Progenitor cell of endocrine pancreas (in vitro differentiated cells): ENCODE measurements around the gene SOX12. TPM values are rescaled to one million over a fixed set of nuclear protein-coding genes. Genes with fewer than 3 reads are reported as not detected.

Experiments used
- DNase-seq: peaks from one replicate; pipeline ENCODE4 v3.0.0; 2021; ENCODE audit warnings: low spot score; ENCODE audit not compliant: unreplicated experiment
- H3K27ac Mint-ChIP-seq: 2 replicates; pipeline ENCODE4 v1.8.0; 2021; ENCODE audit warnings: mild to moderate bottlenecking, moderate library complexity, mixed read lengths
- H3K27me3 Mint-ChIP-seq: 2 replicates; pipeline ENCODE4 v1.8.0; 2021; ENCODE audit warnings: mixed read lengths
- H3K36me3 Mint-ChIP-seq: 2 replicates; pipeline ENCODE4 v1.8.0; 2022; ENCODE audit warnings: mixed read lengths; ENCODE audit not compliant: insufficient read depth
- H3K4me1 Mint-ChIP-seq: 2 replicates; pipeline ENCODE4 v1.8.0; 2021; ENCODE audit warnings: low read depth, mixed read lengths
- H3K4me3 Mint-ChIP-seq: 2 replicates; pipeline ENCODE4 v1.8.0; 2021; ENCODE audit warnings: low read depth, mild to moderate bottlenecking, moderate library complexity, mixed read lengths
- H3K9me3 Mint-ChIP-seq: 2 replicates; pipeline ENCODE4 v1.8.0; 2021; ENCODE audit warnings: low read depth, mixed read lengths
- total RNA-seq: library from RNA; stranded (reverse); gene quantifications from 2 replicates; pipeline ENCODE4 v1.2.1, GENCODE V29; 2021
- TF ChIP-seq, protein P1 (sequence below): fragments of 200-600 bp; sonication (generic); IDR thresholded peaks from one replicate; pipeline ENCODE4 v1.5.0; 2021; ENCODE audit warnings: antibody characterized with exemption, mild to moderate bottlenecking; ENCODE audit not compliant: unreplicated experiment

SOX12 gene
- total RNA-seq, 1 donor from 2014 or later = 59.0 TPM

DNA sequence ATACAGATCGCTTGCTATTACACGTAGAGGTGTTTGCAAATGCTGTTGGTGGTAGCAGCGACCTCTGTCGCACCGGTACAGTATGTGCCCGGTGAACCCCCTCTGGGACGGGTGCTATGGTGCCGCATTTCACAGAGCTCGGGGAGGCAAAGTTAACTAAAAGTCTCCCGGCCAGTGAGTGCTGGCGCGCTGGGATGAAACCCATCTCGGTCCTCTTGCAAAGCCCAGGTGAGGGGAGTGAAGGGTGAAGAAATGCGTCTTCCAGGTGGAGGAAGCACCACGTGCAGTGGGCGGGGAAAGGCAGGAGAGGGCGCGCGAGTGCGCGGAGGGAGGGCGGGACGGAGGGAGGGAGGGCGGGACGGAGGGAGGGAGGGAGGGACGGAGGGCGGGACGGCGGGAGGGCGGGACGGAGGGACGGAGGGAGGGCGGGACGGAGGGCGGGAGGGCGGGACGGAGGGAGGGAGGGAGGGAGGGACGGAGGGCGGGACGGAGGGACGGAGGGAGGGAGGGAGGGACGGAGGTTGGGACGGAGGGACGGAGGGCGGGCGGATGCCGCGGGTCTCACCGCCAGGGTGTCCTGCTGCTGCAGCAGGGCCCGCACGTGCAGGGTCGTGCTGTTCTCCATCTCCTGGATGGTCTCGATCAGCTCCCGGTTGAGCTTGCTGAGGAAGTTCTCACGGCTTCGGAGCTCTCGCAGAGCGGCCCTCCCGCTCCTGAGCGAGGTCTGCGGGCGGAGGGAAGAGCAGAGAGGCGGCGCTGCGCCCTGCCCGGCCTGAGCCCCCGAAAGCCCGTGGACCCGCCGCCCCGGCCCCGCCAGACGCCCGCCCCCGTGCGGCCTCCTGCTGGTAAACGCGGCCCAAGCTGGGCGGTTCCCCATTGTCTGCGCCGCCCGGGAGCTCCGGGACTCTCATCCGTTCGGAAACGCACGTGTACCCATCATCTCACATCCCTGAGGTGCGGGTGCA lies 46.5 kb upstream of the SOX12 start:
- DNase-seq = no peak
- H3K9me3 Mint-ChIP-seq = no peaks in the 10 kb centered on the region
- H3K27ac Mint-ChIP-seq = no peak overlapping the region
- H3K4me3 Mint-ChIP-seq = no peak overlapping the region
- H3K36me3 Mint-ChIP-seq = peaks cover 37% of the 10 kb centered on the region
- no peaks in the 10 kb centered on the region for H3K4me1 Mint-ChIP-seq
- no peaks in the 10 kb centered on the region for H3K27me3 Mint-ChIP-seq
- TF ChIP-seq, protein P1, sequence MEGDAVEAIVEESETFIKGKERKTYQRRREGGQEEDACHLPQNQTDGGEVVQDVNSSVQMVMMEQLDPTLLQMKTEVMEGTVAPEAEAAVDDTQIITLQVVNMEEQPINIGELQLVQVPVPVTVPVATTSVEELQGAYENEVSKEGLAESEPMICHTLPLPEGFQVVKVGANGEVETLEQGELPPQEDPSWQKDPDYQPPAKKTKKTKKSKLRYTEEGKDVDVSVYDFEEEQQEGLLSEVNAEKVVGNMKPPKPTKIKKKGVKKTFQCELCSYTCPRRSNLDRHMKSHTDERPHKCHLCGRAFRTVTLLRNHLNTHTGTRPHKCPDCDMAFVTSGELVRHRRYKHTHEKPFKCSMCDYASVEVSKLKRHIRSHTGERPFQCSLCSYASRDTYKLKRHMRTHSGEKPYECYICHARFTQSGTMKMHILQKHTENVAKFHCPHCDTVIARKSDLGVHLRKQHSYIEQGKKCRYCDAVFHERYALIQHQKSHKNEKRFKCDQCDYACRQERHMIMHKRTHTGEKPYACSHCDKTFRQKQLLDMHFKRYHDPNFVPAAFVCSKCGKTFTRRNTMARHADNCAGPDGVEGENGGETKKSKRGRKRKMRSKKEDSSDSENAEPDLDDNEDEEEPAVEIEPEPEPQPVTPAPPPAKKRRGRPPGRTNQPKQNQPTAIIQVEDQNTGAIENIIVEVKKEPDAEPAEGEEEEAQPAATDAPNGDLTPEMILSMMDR = no peak

DNA sequence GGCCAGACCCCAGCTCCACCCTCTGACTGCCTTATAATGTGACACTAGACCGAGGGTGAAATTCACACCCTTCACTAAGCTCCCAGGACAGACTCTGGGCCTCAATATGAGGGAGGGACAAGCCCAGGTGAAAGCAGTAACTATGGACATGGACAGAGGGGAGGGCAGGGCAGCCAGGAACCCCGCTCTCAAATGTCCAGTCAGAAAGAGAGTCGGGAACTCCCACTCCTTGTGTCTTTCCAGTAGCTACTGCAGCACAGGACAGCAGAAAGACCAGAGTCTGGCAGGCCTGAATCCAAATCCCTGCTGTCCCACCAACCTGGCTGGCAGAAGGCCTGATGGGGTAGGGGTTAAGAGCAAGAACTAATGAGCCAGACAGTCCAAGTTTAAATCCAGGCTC lies 41.2 kb upstream of the SOX12 start:
- H3K36me3 Mint-ChIP-seq = peaks cover 22% of the 10 kb centered on the region
- H3K9me3 Mint-ChIP-seq = no peaks in the 10 kb centered on the region
- no peak overlapping the region for H3K27ac Mint-ChIP-seq
- TF ChIP-seq, protein P1 = no peak
- no peak for DNase-seq
- peaks cover 5% of the 10 kb centered on the region for H3K4me1 Mint-ChIP-seq
- H3K27me3 Mint-ChIP-seq = no peaks in the 10 kb centered on the region
- H3K4me3 Mint-ChIP-seq = no peak overlapping the region

DNA sequence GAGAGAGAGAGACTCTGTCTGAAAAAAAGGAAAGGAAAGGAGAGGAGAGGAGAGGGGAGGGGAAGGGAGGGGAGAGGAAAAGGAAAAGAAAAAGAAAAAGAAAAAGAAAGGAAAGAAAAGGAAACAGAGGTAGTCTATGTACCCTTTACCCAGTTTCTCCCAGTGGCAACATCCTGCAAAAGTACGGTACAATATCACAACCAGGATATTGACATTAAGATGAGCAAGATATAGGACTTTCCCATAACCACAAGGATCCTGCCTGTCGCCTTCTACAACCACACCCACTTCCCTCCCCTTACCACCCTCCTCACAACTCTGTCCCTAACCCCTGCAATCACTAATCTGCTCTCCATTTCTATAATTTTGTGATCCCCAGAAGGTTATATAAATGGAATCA lies 38.8 kb upstream of the SOX12 start:
- Mint-ChIP-seq H3K4me3 (no peak overlapping the region), H3K36me3 (peaks cover 16% of the 10 kb centered on the region), H3K27ac (no peak overlapping the region), H3K27me3 (no peaks in the 10 kb centered on the region), H3K4me1 (peaks cover 6% of the 10 kb centered on the region), H3K9me3 (no peaks in the 10 kb centered on the region)
- no peak for DNase-seq
- TF ChIP-seq, protein P1 = no peak

DNA sequence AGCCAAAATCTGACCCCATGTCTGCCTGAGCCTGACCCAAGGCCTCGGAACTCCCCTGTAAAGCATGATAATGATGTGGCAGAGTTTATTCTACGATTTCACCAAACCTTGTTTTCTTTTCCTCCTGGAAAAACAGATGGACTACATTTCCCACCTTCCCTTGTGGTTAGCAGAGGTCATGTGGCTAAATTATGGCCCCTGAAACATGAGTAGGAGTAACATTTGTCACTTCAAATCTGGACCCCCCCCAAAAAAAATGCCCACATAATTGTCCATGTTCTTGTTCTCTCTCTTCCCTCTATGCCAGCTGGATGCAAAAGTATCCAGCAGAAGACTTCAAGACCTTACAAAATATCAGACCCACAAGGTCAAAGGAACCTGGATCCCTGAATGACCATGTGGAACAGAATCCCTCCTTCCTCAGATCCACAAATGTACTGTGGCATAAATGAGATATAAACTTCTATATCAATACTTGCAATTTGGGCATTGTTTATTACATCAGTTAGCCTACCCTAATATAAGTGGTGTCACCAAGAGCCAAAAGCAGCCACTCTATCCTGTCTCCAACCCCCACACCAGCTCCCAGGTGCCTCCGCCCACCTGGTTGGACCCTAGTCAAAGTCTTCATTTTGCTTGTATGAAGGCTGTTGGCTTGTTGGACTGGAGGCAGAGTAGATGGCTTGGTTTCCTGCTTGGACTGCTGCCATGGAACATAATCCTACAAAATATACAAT lies 36.2 kb upstream of the SOX12 start:
- Mint-ChIP-seq H3K36me3 (peaks cover 12% of the 10 kb centered on the region), H3K4me1 (peaks cover 6% of the 10 kb centered on the region), H3K9me3 (no peaks in the 10 kb centered on the region), H3K27me3 (no peaks in the 10 kb centered on the region), H3K27ac (no peak overlapping the region), H3K4me3 (peak overlapping the region; percentile 59)
- no peak for DNase-seq
- TF ChIP-seq, protein P1 = no peak

DNA sequence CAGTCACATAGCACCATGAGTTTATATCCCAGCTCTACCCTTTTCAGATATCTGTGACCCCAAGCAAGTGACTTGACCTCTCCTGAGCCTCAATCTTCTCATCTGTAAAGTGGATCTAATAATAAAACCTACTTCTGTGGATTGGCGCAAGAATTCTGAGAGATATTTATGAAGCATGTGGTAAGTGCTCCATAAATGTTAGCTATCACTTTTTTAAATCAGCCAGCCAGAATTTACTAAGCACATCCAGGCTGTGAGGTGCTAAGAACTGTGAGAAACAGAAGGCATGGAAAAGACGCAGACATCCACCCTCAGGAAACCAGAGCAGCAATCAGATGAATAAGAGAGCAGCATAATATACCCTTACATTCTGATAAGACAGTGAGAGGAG lies 35.7 kb upstream of the SOX12 start:
- H3K36me3 Mint-ChIP-seq = peaks cover 12% of the 10 kb centered on the region
- no peaks in the 10 kb centered on the region for H3K9me3 Mint-ChIP-seq
- peaks cover 6% of the 10 kb centered on the region for H3K4me1 Mint-ChIP-seq
- H3K4me3 Mint-ChIP-seq = no peak overlapping the region
- H3K27me3 Mint-ChIP-seq = no peaks in the 10 kb centered on the region
- TF ChIP-seq, protein P1 = no peak
- H3K27ac Mint-ChIP-seq = no peak overlapping the region
- DNase-seq = no peak
